GM19023 (cell line): ENCODE data around the gene BHLHE40.
A peak's percentile ranks its signal among the peaks of the same experiment; 100 is the strongest.
"Not testable (repeated sequence)": the region's sequence is repeated elsewhere in the genome, so short reads cannot be mapped to it uniquely, and the experiment has no call there.

Experiments
- ATAC-seq: cut with Tn5 transposase; IDR thresholded peaks from one replicate; pipeline ENCODE4 v1.9.1; 2021; ENCODE audit warnings: mild to moderate bottlenecking, moderate library complexity; ENCODE audit not compliant: unreplicated experiment

Gene BHLHE40

DNA sequence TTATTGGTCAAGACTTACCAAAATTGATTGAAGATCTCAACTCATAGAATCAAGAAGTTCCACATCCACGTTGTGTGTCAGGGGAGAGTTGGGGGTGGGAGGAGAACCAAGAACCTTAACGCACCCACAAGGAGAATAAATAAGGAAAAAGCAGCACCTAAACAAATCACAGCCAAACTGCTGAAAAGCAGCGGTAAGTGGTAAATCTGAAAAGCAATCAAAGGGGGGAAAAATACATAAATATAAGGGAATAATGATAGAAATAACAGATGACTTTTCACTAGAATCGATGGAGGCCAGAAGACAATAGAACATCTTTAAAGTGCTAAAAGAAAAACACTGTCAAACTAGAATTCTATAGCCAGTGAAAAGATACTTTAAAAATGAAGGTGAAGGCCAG, 20.1 kb upstream of the BHLHE40 start:
- ATAC-seq: no peak

GRCh38 chr3:4961865-4962264, 17.4 kb upstream of the BHLHE40 start:
- not testable (repeated sequence) for ATAC-seq

DNA sequence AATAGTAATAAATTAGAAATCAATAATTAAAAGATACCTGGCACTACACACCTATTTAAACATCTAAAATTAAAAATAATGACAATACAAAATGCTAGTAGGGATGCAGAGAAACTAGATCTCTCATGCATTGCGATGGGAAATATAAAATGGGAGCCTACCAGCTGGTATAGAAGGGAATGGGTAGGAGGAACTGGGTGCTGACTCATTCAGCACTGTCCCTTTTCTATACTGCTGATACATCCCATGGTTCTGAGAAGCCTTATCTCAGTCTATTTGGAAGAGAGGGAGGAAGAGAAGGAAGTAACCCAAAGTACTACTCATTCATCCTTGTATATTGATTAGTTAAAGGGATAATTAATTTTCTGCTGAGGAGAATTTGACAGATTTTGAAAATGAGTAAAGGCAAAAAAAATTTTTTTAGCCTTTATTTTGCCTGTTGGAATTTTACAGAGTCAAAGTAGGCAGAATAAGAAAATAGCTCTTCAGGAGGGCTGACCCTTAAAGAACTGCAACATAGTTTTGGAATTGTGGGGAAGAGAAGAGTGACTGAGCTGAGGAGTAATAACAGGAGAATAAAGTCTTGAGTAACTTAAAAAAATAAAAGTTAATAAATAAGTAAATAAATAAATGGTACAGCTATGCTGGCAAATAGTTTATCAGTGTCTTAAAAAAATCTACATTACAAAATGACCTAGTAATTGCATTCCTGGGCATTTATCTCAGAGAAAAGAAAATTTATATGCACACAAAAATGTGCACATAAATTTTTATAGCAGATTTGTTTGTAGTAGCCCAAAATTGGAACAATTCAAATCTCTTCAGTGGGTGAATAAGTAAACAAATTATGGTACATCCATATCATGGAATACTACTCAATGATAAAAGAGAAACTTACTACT, 15.3 kb upstream of the BHLHE40 start:
- no peak for ATAC-seq

DNA sequence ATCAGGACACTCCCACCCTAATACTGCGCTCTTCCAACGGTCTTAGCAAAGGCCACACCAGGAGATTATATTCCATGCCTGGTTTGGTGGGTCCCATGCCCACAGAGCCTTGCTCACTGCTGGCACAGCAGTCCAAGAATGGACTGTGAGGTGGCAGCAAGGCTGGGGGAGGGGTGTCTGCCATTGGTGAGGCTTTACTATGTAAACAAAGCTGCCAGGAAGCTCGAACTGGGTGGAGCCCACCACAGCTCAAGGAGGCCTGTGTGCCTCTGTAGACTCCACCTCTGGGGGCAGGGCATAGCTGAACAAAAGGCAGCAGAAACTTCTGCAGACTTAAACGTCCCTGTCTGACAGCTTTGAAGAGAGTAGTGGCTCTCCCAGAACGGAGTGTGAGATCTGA, 13.2 kb upstream of the BHLHE40 start:
- not testable (repeated sequence) for ATAC-seq

DNA sequence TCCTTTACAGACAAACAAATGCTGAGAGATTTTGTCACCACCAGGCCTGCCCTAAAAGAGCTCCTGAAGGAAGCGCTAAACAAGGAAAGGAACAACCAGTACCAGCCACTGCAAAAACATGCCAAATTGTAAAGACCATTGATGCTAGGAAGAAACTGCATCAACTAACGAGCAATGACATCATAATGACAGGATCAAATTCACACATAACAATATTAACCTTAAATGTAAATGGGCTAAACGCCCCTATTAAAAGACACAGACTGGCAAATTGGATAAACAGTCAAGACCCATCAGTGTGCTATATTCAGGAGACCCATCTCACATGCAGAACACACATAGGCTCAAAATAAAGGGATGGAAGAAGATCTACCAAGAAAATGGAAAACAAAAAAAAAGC, 11.6 kb upstream of the BHLHE40 start:
- not testable (repeated sequence) for ATAC-seq

DNA sequence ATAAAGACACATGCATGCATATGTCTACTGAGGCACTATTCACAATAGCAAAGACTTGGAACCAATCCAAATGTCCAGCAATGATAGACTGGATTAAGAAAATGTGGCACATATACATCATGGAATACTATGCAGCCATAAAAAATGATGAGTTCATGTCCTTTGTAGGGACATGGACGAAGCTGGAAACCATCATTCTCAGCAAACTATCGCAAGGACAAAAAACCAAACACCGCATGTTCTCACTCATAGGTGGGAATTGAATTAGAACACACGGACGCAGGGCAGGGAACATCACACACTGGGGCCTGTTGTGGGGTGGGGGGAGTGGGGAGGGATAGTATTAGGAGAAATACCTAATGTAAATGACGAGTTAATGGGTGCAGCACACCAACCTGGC, 7.8 kb upstream of the BHLHE40 start:
- not testable (repeated sequence) for ATAC-seq

GRCh38 chr3:4971838-4972237, 7.4 kb upstream of the BHLHE40 start:
- no peak for ATAC-seq

- ATAC-seq: no peak
Observed at GRCh38 chr3:4972652-4973643, 6.3 kb upstream of the BHLHE40 start.

DNA sequence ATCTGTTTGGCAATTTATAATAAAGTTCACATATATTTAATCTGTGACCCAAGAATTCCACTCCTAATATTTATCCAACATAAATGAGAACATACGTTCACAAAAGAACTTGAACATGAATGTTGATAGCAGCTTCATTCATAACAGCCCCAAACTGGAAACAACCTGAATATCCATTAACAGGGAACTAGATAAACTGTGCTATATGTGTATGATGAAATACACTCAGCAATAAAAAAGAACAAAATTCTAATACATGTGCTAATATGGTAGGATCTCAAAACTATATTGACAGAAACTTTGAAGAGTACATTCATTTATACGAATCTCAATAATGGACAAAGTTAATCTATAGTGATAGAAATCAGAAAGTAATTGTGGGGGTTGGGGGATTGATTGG, 5.1 kb upstream of the BHLHE40 start:
- ATAC-seq: no peak

DNA sequence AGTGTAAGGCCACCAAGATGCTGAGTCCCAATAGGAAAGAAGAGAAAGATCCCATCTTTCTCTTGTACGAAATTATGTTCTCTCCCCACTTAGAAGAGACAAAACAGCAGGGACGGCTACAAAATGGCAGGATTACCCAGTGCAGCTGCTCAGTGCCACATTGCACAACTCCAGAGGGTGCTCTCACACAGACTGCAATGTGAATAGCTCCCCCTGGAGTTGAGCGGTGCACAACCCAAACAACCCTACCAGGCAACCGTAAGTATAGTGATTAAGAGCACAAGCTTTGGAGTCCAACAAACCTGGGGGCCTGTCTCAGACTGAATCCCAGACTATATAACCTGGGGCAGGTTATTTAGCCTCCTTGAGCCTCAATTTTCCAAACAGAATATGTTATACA, 3.1 kb upstream of the BHLHE40 start:
- ATAC-seq: no peak

DNA sequence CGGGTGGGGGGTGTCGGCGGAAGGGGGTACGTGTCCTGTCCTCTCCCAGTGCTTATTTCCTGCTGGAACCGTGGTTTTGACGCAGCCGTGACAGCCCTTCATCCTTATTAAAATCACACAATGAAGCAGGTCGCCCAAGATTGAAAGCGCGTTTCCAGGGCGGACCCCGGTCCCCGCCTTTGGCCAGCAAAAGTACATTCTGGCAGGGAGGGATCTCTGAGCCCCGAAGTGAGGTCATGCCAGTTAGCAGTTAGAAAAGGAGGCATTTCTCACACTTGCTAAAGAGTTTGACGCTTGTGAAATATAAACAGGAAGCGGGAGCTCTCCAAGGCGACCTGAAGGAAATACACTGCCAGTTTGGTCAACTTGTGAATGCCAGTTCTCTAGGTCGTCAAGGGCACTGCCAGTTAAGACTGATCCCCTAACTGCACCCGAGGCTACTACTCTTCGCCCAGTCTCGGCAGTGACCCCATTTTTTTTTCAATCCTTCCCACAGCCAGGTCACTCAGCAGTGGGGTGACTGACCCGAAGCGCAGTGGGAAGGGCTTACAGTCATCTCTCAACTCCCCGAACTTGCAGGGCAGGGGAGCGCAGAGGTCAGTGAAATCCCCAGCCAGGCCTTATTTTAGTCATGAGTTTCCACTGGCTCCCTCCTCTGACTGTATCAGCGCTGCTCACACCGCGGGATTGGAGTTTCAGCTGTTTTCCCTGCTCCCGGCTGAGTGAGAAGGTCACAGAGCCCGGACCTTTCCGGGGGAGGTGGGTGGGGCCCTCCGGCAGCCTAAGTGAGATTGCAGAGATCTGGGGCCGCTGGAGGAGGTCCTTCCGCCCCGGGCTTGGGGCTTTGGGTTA, 2.0 kb upstream of the BHLHE40 start:
- ATAC-seq: peak; percentile 38

DNA sequence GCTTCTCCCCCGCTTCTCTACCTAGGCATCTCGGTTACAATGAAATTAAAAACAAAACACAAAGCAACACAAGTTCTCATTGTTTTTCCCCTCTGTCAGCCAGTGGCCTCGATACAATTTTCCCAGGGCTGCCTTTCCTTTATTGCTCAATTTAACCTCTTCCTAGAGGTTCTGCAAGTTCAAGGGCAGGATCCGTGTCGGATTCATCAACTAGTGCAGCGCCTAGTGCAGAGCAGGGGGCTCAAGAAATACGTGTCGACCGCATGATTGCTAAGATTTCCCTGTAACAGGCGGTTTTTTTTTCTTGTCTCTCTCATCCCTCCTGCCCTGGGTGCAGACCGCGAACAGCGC, 1.4 kb upstream of the BHLHE40 start:
- ATAC-seq: peak; percentile 0

DNA sequence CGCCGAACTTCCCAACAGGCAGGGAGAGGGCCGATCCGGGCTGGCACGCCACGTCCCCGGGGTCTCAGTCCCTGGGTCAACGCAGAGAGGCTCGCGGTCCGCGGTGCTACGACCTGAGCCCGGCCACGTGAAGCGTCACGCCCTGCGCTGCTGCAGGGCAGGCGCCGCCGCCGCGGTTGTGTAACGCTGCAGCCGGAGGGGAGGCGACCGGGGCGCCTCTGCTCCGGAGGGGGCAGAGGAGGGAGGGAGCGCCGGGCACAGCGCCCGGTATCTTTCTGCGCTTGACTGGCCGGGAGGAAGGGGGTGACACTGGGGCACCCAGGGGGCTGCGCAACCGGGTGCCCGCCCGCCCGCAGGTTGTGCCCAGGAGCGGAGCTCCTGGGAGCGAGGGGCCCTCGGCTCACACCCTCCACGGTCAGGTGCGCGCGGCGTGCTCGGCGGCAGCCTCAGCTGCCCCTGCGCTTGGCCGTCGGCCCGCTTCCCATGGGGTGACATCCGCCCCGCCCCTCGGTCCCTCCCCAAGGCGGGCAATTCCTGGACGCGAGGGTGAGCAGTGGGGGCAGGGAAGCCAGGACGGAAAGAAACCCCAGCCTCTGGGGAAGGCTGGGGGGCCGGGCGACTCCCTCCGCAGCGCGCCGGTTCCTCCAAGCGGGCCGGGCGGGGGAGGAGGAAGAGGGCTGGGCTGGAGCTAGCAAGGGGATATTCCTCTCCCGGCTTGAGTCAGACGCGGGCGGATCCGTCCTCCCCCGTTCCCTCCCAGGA, 852 bp upstream of the BHLHE40 start:
- ATAC-seq: peak; percentile 43

GRCh38 chr3:4978966-4979427, 240 bp upstream of the BHLHE40 start:
- ATAC-seq: peak; percentile 44

DNA sequence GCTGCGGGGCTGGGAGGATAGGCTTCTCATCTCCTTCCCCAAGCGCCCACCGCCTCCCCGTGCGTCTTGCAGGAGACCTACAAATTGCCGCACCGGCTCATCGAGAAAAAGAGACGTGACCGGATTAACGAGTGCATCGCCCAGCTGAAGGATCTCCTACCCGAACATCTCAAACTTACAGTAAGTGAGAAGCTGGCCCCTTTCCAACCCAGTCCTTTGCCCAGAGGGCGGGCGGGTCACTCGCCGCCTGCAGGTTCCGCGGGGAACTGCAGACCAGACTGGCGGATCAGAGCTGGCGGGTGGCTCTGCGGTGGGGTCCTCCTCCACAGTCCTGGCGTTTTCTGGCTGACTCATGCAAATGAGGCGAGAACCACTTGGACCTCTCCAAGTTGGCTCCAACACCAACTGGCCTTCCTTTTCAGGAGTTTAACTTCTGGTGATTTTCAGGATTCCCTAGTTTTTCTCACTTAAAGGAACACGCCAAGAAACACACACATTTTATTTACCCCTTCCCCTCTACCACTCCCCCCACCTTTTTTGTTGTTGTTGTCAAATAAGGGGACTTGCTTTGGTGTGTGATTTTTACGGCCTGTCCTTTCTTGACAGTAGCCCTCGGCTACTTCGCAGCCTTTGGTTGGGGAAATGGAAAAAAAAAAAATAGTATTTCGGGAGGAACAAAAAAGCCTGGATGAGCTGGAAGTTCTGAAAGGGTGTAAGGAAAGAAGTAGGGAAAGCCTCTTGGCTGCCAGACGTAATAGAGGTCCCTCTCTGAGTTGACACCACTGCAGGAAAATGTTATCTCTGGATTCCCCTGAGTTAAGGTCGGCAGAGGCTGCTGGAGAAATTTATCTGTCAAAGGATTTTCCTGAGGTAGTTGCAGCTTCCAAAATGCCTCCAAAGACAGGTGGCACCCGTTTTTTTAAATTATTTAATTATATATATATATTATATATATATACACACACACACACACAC, 1.3 kb downstream of the BHLHE40 start:
- no peak for ATAC-seq

DNA sequence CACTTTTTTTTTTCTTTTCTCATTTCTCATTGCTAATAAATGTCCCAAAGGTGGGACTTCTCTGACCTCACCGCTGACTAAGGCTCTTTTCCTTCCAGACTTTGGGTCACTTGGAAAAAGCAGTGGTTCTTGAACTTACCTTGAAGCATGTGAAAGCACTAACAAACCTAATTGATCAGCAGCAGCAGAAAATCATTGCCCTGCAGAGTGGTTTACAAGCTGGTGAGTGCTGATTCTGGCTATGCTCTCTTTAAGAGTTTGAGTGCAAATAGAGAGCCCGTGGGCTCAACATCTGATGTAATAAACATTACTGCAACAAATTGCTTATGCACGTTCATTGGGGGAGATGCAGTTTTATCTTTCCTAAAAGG, 2.0 kb downstream of the BHLHE40 start:
- no peak for ATAC-seq

DNA sequence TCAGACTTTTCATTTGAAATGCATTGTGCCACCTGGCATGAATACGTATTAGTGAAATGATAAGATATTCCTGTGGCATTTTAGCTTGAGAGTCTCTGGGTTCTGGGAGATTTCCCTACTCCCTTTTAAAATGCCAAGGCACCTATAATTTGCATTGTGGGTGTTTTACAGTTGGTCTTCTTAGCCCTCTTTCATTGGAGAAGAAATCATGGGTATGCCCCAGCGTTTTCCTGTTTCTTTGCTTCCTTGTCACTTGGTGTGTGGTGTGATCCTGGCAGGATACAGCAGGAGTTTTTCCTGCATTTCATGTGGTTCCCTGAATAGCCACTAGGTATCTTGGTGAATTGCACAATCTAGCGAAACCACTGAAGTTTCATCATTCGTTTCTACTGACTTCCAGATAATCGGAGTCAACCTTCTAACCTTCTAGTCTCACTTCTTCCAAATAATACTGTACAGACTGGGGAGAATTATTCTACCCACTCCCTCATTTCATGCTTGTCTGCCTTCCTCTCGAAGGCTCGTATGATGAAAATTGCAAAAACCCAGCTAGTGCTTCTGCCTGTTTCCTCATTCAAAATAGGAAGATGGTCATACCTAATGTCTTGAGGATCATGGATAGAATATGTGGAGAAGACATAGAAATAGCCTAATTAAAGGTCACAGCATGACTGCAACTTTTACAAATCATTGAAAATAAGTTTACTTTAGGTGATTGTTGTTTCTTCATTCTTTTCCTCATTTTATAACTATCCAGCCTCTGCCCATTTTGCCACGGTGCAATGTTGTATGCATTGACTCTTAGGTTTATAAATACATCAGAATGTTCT, 2.6 kb downstream of the BHLHE40 start:
- no peak for ATAC-seq
